ENCODE results near the gene DENND2D.

Gene DENND2D

DNA sequence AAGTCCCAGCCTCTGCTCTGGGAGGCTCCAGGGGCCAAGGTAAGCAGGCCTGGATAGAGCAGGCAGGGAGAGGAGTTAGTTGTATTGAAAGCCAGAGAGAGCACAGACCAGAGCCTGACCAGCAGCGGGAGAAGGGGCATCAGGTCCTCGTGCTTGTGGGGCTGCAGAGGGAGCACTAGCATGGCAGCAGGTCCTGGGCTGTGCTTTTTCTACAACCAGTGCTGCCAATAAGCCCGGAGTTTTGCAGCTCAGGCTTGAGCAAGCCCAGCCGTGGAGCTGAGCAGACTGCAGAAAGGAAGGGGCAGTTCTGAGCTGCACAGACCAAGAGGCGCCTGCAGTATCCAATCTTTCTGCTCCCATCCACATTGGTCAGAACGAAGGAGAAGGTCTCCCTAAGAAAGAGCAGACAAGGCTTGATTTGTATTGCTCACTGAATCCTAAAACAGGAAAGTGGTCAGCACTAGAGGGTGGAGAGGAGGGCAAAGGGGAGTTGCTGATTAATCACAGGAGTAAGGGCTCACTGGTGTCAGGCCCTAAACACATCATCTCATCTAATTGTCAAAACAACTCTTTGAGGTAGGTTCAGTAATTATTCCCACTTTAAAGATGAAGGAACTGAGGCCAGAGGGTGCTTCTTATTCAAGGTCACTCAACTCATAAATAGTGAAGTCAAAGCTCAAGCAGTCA, 2.7 kb downstream of the DENND2D start:
- TF ChIP-seq, protein P1, sequence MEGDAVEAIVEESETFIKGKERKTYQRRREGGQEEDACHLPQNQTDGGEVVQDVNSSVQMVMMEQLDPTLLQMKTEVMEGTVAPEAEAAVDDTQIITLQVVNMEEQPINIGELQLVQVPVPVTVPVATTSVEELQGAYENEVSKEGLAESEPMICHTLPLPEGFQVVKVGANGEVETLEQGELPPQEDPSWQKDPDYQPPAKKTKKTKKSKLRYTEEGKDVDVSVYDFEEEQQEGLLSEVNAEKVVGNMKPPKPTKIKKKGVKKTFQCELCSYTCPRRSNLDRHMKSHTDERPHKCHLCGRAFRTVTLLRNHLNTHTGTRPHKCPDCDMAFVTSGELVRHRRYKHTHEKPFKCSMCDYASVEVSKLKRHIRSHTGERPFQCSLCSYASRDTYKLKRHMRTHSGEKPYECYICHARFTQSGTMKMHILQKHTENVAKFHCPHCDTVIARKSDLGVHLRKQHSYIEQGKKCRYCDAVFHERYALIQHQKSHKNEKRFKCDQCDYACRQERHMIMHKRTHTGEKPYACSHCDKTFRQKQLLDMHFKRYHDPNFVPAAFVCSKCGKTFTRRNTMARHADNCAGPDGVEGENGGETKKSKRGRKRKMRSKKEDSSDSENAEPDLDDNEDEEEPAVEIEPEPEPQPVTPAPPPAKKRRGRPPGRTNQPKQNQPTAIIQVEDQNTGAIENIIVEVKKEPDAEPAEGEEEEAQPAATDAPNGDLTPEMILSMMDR (IDR thresholded peaks at IDR 0.05; ENCODE audit: control insufficient read depth, extremely low read depth, insufficient read depth), result peak; percentile 43
- no peak overlapping the region for H3K4me3 ChIP-seq (ENCODE audit: low read depth, low read length)
- no peak for DNase-seq (ENCODE audit: low read depth)

DNA sequence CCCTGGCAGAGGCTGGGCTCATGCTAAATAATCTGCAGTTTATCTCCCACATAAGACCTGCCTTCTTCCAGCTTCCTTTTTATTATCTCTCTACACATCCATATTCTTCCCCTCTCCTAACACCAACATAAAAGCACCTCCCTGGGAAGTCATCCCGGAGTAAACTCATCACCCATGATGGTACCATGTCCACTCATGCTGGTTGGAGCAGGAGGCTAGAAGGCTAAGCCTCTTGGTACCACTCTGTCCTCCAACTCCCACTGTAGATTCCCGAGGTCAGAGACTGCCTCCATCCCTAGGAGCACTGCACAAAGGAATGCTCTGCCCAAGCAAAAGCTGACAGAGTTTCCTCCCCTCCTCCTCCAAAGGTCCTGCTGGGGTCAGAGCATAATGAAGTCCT, 4.2 kb downstream of the DENND2D start:
- H3K4me3 ChIP-seq (ENCODE audit: low read depth, low read length), result no peak overlapping the region
- TF ChIP-seq, protein P1 (IDR thresholded peaks at IDR 0.05; ENCODE audit: control insufficient read depth, extremely low read depth, insufficient read depth), result no peak
- DNase-seq (ENCODE audit: low read depth), result no peak

DNA sequence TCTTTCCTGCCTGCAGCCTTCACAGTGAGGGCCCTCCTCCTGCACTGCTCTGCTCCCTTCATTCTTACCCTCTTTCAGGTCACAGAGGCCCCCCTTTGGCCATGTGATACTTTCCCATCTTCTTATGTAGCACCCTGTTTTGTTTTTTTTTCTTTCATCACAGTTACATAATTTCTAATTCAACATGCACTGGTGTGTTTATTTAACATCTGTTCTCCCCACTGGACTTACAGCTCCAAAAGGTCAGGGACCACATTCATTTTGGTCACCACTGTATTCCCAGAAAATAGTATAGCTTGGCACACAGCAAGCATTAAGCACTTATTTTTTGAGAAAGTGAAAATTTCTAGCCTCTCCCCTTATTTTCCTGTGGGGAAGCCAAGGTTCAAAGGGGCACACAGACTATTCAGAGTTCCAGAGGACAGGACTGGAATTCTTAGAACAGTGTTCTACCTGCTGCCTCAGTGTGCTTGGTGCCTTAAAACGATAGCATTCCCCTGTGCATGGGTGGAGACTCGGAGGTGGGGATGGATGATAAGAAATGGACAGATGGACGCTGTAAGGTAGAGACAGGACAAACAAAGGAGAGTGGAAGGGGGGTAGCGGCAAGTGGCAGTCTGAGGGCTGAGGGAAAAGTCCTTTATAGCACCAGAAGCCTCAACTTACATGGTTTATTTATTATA, 5.3 kb downstream of the DENND2D start:
- no peak for DNase-seq (ENCODE audit: low read depth)
- TF ChIP-seq, protein P1 (IDR thresholded peaks at IDR 0.05; ENCODE audit: control insufficient read depth, extremely low read depth, insufficient read depth), result no peak
- H3K4me3 ChIP-seq (ENCODE audit: low read depth, low read length), result no peak overlapping the region

DNA sequence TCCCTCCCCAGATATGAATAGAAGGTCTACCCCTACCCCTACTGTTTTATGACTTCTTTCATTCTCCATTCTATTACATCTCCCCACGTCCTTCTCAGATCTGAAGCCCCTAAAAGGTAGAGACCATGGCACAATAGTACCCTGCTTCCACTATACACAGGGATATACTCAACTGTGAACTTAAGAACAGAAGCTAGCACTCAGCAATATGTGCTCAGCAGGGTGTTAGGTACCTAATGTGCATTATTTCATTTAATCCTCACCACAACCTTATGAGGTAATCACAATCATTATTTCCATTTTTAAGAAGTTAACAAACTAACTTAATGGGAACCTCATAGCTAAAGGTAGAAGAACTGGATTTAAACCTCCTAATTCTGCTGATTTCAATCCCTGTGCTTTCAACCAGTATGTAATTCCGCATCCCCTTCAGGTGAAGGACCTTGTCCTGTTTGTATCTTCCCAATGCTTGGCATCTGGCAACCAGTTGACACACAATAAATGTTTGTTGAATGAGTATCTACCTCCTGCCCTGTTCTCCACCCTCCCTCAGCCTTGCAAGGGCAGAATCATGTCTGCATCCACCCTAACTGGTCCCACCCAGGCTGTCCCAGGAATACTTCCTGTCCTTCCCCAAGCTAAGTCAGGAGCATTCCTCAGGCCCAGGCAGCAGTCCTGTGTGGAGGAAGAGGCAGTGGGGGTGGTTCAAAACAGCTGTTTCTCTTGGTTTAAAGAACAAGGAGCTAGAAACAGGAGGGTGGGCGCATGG, 6.5 kb downstream of the DENND2D start:
- no peak for DNase-seq (ENCODE audit: low read depth)
- TF ChIP-seq, protein P1 (IDR thresholded peaks at IDR 0.05; ENCODE audit: control insufficient read depth, extremely low read depth, insufficient read depth), result no peak
- no peak overlapping the region for H3K4me3 ChIP-seq (ENCODE audit: low read depth, low read length)

DNA sequence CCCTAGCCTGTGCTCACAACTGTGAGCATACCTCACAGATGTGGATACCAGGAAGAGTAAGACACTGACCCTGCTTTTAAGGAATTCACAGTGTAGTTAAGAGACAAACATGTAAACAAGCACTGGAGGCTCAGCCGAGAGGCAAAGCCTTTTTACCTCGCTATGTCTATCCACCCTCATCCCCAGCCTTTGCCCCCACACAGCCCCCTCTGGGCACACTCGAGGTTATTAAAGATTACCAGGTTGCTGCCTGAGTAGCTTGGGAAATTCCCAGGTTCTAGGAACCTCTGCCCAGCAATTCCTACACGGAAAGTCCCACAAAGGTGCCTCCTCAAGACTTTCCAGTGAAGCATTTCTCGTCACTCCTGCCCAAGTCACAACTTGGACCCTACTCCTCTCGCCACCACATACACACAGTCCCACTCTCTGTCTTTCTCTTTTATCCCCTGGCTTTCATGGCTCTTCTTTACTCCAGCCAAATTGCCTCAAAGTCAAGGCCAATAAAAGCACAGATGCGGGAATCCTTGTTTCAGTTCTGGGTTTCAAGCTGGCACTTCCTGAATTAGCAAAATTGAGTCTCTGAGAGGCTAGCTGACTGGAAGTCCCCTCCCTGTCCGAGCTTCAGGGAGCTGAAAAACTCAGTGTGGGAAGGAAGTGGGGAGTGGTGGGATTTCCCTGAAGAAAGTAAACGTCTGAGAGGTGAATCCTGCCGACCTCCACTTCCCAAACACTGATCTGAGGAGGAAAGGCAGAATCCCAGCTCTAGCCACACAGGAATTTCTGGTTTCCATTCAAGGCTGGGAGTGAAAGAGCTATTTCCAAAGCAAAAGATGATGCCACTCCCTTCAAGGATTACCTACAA, 7.6 kb downstream of the DENND2D start:
- TF ChIP-seq, protein P1 (IDR thresholded peaks at IDR 0.05; ENCODE audit: control insufficient read depth, extremely low read depth, insufficient read depth), result no peak
- H3K4me3 ChIP-seq (ENCODE audit: low read depth, low read length), result no peak overlapping the region
- no peak for DNase-seq (ENCODE audit: low read depth)

DNA sequence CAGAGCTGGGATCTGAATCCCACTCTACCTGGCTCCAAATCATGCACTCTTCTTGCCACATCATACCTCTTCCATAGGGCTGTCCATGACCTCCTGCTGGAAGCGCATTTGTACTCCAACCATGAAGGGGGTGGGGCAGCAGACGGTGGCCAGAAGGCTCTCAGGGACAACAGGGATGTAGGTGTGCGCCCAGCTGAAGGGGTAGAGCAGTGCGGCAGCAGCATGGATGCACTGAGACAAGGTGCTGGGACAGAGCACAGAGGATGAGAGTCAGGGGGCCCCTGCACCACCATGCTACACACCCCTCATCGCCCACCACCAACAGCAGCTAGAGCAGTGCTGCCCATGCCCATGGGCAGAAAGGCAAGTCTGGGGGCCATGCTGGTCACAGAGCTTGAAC, 8.4 kb downstream of the DENND2D start:
- H3K4me3 ChIP-seq (ENCODE audit: low read depth, low read length), result no peak overlapping the region
- TF ChIP-seq, protein P1 (IDR thresholded peaks at IDR 0.05; ENCODE audit: control insufficient read depth, extremely low read depth, insufficient read depth), result no peak

More for the DNA sequence above, 8.4 kb downstream of the DENND2D start:
- no peak for DNase-seq (ENCODE audit: low read depth)

All from LNCaP clone FGC (cell line).